HTERT RPE-1 (cell line): Measurements from ENCODE around the gene SGCA.

Experiments used
- in situ Hi-C: fragments of 300-500 bp; cut with MboI; formaldehyde crosslinking; loops from 4 replicates; pipeline ENCODE4 v1.14.3; 2020; ENCODE audit warnings: low sequenced_read_pairs

The SGCA gene

DNA sequence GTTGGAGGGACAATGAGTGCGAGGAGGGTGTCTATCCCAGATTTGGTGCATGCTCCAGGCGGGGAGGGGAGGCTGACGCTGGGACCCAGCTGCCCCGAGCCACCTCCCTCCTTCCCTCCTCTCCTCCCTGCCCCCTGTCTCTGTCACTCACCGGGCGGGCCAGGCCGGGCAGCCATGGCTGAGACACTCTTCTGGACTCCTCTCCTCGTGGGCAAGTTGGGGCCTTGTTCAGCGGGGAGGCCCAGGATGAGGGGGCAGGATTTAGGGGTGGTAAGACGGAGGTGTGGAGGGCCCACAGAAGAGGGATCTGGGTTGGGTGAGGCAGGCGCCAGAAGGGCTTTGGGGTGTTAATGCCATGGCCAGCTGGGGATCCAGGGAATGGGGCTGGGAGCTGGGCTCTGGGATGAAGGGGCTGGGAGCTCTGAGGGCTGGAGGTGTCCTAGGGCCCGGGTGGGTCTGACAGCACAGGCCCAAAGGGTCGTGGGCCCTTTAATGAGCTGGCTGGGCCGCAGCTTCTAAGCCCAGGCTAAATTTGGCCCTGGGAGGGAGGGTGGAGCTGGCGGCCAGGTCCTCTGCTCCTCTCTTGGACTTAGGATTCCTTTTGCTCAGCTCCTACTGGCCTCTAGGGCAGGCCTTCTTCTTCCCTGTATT lies at the start of gene SGCA:
TSS of gene SGCA (plus strand) at position 139 of the 651 bp plus-strand sequence. CDS start at position 175, 36 bp downstream.
- in situ Hi-C loops, result no loop called here

DNA sequence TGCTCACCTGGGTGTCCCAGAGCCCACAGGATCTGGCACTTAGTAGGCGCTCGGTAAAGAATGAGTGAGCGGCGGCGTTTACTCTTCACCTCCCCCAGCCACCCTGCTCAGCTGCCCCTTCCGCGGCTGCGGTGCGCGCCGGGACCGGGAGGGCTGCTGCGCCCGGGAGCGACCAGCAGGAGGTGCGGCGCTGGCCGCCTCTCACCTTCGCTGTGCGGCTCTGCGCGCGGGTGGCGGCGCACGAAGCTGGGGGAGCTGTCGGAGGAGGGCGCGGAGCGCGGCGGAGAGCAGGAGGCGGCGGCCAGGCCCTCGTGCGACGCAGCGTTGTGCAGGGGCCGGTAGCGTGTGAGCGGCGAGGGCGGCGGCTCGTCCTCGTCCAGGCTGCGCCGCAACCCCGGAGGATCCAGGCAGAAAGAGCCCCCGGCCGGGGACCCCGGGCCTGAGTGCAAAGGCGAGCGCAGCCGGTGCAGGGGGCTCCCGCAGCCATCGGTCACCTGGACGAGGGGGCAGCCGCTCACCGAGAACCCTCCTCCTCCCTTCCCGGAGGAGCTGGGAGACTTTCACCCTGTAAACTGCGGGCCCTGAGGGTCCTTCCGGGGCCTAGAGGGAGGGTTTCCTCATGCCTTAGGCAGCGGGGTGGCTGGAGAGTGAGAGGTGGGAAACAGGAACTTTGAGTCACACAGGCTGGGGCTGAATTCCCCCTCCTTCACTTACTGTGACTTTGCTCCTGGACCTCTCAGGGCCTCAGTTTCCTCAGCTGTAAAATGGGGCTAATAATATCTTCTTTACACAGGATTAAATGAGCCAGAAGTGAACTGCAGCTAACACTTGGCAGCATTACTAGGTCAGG lies 48.4 kb upstream of the SGCA start:
- in situ Hi-C loops, result no loop called here

DNA sequence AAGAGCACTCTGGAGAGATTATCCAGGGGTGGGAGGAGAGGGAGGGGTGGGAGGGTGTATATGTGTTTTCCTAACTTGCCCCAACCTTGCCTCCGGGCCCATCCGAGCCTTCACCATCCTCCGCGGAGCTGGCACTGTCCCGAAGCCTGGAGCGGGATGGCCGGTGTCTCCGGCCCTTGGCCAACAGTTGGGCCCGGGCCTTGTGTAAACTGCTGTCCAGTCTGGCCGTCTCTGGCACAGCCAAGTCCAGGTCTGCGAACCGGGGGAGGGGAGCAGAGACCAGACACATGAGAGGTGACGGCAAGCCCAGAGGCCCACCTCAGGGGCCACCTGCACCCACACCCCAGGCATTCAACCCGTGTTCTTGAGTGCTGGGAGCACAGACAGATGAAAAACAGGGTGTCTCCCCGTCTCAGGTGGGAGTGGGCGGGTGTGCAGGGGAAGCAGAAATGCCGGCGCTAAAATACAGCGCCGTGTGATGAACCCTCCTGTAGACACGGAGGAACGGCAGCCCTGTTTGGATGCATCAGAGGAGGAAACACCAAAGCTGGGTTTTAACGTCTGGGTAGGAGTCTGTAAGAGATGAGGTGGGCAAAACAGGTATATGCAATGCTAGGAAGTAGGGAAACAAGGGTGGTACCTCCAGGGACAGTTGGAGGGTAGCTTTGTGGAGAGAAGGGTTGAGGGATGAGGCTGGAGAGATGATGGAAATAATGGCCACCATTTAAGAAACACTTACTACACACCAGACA lies 47.6 kb upstream of the SGCA start:
- in situ Hi-C loops, result no loop called here

DNA sequence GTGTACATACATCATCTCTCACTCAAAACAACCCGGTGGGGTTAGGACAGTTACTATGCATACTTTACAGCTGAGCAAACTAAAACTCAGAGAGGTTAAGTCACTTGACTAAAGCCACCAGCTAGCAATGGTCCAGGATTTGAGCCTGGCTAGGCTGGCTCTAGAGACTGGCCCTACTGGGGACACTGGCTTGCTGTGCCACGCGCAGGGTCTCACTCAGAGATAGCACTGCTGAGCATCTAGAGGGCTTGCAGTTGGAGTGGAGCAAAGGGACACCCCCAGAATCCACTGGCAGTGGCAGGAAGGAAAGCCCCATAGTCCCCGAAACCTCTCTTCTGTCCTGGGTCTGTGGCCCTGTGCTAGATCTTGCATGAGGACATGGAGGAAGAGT lies 47.0 kb upstream of the SGCA start:
- in situ Hi-C loops, result no loop called here

DNA sequence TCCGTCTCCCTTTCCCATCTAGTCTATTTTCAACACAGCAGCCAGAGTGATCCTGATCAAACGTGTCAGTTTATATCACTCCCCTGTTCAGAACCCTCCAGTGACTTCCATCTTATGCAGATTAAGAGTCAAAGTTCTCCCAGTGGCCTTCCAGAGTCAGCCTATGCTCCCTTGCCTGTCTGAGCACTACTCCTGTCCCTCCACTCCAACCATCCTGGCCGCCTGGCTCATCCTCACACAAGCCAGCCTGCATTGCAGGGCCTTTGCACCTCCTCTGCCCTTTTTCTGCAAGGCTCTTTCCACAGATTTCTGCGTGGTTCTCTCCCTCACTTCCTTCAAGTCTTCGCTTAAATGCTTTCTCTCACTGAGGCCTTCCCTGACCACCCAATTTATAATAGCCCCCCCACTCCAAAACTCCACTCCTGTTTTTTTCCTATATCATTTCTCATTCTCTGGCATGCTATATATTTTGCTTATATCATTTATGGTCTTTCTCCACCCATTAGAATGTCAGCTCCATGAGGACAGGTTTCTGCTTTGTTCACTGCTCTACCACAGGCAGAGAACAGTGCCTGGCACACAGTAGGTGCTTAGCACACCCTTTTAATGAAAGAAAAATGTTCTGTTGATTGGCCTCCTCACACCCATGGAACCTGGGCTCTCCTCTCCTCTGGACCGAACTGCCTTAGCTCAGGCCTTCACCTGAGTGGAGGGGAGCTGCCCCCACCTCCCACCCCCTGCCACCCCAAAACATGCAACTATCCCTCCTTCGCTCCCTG lies 45.1 kb upstream of the SGCA start:
- in situ Hi-C loops, result no loop called here

DNA sequence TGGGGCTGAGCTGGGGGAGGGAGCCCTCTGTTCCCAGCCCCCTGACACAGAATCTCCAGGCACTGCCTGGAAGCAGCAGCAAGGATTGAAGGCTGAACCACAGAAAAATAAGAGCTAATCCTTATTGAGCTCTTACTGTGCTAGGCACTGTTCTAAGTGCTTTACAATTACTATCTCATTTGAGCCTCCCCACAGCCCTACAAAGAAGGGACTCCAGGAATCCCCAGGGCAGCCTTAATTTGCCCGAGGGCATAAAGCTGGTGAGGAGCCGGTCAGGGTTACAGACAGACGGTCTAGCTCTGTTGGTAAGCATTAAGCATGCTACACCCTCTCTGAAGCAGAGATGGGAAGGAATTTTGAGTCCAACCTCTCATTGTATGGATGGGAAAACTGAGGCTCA lies 42.9 kb upstream of the SGCA start:
- in situ Hi-C loops, result no loop called here

DNA sequence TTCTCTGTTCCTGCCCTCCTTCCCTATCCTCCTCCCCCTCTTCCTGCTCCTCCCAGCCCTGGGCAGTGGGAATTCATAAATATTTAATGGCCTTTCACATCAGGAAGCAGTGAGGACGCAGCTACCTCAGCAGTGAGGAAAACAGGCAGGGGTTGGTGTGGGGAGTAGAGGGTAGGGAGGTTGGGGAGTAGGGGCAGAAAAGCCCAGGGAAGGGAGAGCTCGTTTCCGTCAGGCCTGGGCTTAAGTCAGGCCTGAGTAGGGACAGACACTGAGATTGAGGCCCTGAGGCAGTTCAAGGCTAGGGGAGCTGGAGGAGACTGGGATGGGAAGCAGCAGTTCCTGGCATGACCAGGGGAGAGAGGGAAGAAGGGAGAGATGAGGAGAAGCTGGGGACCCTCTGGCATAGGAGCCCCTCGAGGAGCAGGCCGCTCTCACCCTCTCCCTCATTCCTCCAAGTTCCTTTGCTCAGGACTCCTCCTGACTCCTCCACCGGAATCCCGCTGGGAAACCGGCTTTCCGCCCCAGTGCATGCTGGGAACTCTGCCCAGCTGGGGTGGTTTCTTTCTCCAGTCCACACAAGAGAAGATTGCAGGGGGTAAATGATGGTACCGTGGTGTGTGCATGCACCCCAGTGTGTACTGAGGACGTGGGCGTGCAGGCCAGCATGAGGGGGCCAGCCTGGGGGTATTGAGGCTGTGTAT lies 42.0 kb upstream of the SGCA start:
- in situ Hi-C loops, result no loop called here

DNA sequence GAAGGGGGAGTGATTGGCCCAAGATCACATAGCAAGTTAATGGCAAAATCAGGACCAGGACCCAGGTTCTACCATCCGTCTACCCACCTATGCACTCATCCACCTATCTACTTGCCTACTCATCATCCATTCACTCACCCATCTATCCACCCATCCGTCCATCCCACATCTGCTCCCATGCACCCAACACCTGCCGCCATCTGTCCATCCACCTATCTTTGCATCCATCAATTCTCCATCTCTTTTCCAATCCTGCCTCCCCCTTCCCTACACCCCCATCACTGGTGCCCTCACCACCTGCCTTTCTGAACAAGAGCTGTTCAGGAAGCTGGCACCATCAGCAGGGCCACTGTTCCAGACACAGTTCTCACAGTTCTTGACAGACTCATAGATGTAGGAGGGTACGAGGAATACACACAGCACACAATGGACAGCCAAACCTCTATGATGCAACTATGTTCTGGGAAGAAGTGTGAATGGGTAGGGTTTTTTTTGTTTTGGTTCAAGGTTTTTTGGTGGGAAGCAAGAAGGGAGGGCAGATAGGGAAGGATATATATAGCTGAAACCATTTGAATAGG lies 40.3 kb upstream of the SGCA start:
- in situ Hi-C loops, result no loop called here

DNA sequence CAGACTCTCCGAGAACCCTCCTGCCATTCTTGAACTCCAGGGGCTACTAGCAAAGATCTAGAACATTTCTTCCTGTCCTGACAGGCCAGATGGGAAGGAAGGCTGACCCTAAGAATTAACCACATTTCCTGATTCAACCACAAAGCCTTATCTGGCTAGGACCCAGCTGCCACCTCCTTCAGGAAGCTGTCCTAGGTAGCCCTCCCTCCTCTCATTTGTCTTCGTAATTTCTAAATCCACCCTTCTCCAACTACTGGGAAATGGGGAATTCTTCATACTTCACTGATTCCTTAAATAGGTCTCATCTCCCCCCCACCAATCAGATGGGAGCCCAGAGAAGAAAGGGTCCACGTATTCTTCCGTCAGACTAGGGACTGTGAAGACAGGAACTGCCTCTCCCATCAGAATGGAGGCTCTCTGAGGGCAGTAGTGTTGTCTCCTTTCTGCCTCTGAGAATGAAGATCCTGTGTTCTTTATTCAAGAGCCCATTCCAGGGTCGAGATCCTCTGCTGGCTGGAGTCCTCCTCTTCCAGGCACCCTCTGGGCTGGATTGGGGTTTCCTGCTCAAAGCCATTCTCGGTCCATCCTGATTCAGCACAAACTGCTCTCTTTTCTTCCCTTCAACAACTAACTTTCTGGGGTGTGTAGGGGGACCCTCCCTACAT lies 38.0 kb upstream of the SGCA start:
- in situ Hi-C loops, result no loop called here

DNA sequence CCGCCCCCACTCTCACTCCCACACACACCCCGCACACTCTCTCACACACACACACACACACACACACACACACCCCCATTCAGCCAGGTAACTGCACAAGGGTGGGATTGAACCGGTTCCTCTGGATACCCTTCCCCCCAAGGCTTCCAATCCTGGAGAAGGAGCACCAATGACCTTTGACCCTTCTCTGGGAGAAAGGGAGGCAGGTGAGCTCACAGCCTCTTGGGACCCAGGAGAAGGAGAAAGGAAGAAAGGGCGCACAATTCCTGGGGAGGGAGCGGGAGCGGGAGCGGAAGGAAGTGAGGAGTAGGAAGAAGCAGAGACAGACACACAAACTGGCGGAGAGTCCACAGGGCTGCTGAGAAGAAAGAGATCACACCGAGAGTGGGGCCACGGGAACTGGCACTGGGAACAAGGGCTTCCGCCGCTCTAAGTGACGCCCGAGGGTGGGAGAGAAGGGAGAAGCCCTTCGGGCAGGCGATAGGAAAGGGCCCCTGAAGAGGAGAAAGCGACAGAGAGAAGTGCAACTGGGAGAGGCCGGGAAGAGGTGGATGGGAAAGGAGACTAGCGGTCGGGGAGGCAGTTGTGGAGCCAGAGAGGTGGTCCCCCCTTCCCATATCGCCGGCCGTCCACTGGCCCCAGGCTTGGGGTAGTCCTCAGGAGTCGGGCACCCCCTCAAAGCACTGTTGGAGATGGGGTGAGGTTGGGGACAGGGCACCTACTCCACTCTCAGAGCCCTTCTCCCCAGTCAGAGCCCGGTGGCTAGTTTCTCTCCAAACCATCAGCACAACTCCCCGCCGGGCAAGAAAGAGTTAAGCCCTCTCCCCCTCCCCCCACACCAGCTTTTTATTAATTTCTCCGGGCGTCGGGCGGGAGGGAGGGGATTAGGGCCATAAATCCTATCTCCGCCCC lies 37.1 kb upstream of the SGCA start:
- in situ Hi-C loops, result no loop called here

DNA sequence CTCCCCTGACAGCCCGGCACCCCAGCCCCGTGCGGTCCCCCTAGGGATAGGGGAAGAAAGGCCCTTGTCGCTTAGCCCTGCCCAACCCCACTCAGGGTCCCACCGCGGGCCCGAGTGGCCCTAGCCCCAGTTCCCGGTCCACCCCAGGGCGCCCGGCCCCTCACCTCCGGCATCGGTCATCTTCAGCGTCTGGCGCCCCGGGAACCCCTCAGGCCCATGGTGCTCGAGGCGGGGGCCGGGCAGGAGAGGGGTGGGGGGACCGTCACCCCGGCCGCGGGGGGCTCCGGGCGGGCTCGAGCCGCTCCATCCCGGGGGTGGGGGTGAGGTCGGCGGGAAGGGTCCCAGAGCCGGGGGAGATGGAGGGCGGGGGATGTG lies 36.5 kb upstream of the SGCA start:
- in situ Hi-C loops, result no loop called here

DNA sequence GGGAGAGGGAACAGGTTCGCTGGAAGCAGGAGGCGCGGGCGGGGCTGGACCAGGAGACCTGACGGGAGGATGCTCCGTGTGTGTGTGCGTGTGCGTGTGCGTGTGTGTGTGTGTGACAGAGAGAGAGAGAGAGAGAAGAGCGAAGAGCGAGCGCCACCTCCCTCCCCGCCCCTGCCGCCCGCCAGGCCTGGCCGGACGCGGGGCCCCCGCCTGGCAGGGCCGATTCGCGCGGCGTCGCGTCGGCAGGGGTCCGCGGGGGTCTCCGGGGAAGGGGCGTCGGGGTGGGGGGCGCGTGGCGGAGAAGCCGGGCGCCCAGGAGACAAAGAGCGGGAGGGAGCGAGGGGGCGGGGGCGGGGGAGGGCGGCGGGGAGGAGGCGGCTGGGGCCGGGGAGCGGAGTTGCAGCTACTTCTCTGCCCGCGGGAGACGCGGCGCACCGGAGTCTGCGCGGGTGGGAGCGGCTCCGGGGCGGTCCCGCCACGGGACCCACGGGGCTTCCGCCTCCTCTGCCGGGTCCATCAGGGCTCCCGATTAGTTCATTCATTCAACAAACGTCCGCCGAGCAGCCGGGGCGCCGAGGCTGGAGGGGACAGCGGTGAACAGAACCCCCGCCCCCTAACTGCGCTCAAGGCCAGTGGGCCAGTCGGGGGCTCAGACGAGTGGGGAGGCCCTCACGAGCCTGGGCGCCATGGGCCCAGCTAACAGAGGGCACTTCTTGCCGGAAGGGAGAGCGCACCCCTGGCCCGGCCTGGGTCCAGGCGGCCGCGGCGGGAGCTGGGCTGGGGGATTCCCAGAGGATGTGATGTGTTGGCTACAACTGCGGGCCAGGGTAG lies 35.9 kb upstream of the SGCA start, which contains the start of gene SAMD14:
TSS of gene SAMD14 (minus strand) at position 433 of the 831 bp plus-strand sequence. CDS start 5,201 bp downstream, outside the sequence.
- in situ Hi-C loops, result no loop called here

DNA sequence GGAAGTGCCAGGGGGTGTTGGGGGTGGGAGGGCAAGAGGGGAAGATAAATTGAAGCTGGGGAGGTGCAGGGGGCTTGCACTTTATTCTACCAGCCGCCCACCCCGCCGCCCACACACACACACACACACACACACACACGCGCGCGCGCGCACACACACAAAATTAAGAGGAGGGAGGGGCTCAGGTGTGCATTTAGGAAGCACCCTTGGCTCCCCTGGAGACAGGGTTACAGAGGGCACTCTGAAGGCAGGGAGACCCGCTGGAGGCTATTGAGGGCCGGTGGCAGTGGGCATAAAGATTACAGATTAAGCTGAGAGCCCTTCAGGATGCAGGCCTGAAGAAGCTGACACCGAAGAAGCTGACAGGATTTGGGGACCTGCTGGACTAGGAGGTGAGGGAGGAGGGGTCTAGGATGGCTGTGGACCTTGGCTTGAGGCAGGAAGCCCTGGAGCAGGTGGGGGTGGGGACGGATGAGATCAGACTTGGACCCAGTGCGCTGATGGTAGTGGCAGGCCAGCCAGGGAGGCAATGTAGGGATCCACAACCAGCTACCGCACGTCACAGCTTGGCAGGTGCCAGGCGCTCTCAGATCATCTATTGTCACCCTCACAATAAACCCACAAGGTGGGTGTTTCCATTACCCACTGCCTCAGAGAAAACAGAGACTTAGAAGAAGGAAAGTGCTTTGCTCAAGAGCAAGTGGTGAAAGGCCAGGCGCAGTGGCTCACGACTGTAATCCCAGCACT lies 35.1 kb upstream of the SGCA start:
- in situ Hi-C loops, result no loop called here

DNA sequence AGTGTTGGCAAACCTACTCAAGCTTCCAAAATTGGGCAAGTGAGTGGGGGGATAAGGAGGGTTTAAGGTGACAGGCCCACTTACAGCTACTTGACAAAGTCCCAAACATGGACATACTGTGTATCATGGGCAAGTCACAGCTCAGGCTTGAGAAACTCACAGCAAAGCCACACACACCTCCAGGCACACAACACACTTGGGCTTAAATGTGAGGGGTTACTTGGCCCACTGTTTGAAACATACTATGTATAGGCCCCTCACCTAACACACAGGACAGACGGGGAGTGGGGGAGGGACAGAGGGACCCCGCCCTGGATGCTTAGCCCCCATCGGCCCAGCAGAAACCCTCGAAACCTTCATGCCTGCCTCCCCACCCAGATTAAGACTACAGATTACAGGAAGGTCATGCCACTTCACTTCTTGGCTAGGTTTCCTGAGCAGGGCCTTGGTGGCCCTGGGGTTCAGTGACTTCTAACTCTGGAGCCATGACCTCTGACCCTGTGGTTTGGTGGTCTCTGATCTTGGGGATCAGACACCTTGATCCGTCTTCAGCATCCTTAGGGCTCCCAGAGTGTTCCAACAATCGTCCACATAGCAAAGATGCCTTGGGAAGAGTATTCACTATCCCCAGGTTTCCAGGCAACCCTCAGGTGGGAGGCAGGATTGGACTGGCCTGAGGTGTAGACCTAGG lies 33.6 kb upstream of the SGCA start:
- in situ Hi-C loops, result no loop called here

DNA sequence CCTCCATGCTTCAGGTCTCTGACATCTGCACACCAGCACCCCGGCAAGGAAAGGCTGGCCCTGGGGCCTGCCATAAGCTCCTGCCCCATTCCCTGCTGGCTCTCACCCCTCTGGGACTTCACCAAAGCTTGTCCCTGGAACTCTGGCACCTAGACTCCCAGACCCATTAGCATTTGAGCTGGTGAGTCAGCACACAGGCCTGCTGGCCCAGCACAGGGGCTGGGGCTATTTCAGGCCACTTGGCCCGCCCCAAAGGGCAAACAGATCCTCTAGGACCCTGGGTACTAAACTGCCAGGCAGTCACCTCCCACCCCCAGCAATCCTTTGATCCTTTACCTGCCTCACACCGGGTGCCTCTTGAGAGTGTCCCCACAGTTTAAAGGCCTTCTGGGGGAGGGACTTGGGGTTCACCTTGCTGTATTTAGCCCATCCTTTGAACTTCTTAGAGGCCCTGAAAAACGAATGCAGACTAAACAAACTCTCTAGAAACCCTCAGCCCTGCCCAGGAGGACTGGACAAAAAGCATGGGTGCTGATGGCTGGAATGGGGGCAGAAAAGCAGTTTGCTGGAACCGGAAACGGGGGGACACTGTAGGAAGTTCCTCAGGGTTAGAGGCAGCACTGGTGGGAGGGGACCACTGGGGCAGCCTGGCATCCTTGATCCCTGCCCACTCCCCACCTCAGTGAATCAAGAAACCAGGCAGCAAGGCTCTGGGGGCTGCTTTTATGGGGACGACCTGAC lies 32.6 kb upstream of the SGCA start:
- in situ Hi-C loops, result no loop called here

DNA sequence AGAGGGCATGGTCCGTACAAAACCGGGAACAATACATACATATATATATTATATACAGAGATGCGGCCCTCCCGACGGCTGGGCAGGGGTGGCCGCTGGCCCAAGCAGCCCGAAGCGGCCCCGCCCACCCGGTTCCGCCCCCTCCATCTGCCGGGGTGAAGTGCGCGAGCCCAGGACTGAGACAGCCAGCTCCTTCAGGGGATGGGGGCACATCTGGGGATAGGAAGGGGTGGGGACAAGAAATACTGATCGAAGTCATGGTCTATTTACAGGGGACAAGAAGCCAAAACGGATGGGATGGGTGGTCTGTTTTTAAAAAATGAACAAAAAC lies 32.1 kb upstream of the SGCA start:
- in situ Hi-C loops, result no loop called here
